Epidermal melanocyte (primary cell): ENCODE data around the gene IL34.
A peak's percentile ranks its signal among the peaks of the same experiment; 100 is the strongest.

Experiments
- DNase-seq: peaks from one replicate; pipeline ENCODE4 v3.0.0; 2011; ENCODE audit warnings: low spot score; ENCODE audit not compliant: insufficient read length

Gene IL34

DNA sequence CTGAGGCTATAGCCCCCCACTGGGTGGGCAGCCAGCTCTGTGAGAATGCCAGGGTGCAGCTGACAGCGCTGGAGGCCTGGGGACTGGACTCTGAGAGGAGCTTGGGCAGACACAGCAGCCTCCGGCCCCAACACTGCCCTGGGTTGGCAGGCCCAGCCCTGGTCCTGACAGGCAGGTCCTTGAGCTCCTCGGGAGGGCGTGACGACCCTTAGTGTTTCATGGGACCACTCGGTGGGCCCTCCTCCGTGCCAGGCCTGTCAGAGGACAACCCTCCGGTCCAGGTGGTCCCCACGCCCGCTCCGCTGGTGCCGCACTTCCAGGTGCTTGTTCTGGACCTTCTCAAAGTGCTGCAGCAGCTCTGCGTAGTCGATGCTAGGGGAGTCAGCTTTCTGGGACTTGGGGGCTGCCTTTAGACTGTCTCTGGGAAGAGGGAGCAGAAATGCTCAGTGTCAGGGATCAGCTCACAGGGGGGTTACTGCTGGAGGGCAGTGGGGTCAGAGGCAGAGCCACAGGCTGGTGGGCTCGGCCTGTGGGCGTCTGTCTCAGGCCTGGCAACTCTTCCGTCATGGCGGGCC lies 41.4 kb downstream of the IL34 start:
- DNase-seq = no peak

DNA sequence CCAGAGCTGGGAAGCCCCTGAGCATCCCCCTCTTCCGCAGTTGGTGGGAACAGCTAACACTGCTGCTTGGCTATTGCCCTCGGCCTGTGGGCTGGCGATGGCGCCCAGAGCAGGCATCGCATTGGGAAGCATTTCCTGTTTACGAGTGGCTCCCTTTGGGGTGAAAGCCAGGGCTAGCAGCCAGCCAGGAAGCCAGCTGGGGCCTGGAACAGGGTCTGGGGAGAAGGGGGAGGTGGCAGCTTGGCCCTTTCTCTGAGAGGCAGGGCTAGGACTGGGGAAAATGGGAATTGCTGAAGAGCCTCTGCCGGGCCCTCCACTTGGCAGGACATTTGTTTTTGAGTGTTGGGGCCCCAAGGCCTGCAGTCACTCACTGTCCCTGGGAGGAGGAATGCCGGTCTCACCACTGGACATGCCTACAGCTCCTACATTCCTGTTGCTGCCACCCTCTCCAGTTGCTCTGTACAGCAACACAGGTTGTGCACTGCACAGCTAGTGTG lies 41.9 kb downstream of the IL34 start:
- DNase-seq = peak; percentile 78

DNA sequence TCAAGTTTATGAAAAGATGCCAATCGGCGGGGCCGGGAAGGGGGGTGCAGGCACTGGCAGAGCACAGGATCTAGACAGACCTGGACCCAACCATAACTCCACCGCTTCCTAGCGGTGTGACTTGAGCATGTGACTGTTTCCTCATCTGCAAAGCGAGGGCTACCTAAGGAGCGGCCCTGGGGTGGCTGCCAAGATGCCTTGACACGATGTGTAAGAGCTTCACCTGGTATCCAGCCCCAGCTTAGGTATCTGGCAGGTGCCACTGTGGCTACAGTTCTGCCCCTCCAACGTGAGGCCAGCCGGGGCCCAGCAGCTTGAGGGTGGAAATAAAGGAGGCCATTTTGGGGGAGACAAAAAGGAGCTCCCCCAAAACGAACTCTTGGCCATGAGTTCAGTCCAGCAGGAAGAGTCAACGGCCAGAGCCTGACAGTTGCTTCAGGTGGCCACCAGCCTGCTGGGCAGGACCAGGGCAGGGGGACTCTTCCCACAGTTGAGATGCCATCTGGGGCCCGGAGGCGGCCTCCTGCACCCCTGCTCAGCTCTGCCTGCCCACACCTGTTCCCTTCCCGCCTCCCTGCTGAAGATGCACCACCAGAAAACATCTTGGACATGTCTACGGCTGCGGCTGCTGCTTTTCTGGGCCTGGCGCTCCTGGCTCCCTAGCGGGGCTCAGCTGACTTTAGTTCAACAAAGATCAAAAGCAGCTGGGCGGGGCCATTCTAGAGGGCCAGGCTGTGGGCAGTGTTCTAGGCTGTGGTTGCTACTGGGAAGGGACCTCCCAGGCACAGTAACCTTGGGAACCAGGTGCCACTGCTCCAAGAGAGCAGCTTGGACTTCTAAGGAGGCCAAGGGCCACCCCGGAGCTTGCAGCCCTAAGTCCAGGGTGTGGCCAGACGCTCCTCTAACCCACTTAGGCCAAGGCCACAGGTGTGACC lies 42.9 kb downstream of the IL34 start:
- no peak for DNase-seq

DNA sequence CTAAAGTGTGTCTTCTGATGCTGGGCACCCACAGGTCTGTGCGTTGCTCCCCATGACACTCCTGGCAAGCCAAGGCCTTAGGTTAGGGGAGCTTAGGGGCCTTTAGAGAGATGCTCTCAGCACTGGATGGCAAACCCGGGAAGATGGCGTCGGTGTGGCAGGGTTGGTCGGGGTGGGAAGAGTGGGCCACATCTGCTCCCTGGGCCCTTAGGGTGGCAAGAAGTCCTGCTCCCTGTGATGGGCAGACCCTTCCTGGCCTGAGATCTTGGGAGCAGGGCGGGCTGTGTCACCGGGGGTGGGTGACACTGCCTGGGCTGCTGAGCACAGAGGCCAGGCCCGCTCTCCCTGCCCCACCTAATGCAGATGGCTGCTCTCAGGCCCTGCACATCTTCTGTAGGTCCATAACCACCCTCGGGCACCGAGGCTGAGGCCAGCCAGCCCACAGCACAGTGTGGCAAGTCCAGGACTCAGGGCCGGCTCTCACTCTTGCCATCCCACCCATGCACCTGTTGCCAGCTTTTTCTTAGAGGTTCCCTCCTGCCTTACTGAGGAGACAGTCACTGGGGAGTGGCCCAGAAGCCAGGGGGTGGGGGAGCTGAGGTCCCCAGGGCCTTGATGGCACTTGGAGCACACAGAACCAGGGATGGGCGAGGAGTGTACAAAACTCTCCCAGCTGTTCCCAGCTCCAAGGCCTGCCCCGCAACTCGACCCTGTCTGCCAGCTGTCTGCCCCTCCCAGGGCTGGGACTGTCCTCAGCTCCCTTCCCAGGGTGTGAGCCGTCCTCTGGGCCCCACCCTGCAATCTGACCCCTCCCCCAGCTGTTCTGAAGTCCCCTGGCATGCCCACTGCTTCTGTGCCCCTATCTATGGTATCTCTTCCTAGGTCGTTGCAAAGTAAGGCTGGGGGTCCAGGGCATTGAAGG lies 43.9 kb downstream of the IL34 start:
- no peak for DNase-seq

DNA sequence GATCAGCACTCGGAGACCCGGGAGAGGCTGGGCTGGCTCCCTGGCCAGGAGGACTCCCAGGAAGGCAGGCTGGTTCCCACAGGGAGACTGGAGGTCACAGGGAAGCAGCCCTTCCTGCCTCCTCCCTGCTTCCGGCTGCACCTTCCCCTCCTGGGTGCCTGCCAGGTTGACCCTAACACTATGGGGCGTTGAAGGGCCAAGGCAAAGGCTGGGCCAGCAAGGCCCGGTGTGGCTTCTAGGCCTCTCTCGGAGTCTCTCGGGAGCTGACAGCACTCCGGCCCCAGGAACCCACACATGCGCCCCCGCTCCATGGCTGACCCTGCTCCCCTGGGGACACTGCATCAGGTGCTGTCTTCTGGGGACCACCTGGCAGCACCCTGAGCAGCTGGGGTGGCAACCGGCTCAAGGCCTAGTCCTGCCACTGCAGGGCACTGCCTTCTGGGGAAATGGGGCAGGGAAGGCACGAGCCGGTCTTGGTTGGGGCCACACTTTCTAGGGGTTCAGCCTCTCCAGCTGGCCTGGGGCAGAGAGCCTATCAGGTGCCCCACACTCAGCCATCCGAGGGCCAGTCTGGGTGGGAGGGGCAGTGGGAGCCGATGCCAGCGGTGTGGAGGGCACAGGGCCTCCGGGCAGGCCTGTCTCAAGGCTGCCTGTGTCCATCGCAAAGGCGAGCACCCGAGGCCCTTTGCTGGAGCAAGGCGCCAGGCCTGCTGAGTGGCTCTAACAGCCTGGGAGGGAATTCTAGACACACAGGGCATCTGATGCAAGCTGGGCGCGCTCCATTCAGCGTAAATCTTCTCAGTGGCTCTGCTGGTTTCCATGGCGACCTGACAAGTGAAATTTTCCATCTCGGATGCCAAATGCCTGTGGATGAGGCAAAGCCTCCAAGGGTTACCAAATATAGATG lies 45.1 kb downstream of the IL34 start:
- peak; percentile 97 for DNase-seq

DNA sequence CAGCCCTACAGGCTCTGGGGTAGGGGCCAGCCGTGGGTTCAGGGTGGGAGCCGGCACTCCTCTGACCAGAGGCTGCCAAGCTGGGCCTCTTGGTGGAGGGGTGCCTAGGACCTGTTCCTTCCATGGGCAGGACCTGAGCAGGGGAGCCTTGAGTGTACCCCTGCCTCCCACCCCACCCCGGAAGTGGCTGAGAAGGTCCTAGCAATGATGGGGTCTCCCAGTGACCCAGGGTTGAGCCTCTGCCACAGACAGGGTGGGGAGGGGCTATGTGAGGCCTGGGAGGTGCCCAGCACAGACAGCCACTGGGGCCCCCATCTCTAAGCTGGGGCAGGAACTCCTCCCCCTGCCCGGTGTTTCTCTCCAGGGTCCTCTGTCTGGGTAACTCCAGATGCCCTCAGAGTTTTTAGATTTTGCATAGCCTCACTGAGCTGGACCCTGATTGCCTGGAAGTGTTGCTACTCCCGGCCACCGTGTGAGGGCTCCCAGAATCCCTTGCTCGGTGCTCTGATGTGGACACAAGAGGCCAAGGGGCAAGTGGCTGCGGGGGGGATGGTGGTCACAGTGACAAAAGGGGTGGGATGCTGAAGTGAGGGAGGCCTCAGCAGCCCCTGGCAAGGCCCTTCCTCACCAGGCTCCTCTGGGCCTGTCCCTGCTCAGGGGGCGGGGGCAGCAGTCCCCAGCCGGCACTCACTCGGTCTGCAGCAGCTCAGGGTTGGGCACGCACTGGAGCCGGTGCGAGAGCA lies 45.9 kb downstream of the IL34 start:
- DNase-seq = no peak

DNA sequence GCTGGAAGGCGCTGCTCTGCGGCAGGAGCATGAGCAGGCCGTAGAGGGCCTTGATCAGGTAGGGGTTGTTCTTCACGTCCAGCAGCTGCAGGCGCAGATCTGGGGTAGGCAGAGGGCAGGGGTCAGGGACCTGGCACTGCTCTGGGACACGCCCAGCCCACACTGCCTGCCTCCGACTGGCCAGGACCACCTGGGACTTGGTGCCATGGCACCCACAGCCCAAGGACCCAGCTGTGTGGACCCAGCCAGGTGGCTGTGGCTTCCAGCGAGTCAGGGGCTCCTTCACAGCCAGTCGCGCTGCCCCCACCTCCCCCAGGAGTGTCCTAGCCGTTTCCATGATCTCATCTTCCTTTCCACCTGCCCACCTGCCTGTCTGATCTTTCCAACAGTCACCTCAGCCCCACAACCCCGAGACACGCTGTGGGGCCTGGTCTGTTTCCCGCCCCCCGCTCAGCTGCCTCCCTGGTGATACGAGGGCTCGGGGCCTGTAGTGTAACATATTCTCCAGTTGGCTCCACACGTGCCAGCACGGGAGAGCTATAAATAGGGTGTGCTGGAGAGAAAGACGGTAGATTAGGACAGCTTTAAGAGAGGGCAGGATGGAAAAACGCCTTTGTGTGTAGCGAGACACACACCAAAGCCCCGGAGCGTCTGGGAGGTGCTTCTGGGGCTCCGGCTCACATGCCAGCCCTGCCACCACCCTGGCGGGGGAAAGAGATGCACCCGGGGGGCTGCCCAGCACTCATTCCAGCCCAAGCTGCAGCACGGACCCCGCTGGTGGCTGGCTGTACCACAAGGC lies 46.7 kb downstream of the IL34 start:
- no peak for DNase-seq

DNA sequence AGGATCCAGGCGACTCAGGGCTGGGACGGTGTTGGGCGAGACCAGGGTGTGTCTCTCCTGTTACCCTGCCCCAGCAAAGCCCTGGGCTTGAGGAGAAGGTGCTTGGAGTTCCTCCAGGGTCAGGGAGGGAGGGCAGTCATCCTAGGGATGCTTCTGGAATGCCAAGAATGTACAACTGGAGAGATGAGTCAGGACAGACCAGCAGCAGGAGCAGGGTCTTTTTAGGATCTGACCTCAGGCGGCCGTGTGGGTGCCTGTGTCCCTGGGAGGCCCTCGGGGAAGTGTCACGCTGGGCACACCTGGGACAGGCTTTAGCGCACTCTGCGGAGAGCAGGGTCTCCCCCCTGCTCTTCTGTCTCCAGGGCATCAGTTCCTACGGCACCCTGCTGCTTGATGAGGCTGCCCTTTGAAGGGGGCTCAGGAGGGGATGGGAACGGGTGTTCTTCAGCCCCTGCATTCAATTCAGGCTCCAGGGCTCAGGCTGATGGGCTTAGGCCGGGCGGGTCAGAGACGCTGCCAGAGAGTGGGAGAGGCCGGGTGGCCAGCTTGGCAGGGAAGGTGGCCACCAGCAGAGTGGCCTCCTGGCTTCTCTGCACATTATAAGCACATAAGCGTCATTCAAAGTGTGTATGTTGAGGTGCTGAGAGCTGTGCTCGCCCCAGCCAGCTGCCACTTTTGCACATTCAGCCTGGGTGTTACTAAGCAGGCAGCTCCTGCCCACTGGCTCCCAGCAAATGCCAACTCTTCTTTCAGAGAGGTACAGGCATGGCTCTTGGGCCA lies 47.9 kb downstream of the IL34 start:
- DNase-seq = peak; percentile 72

DNA sequence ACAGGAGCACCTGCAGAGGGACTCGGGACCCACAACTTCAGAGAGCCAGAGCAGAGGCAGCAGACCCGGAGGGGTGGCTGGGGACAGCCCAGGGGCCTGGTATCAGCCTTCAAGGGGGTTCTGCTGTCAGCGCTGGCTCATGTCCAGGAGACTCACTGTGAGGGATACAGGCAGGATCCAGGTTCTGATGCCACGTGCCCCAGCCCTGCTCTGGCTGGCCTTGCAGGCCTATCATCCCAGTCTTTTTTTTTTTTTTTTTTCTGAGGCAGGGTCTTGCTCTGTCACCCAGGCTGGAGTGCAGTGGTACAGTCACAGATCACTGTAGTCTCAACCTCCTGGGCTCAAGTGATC lies 48.5 kb downstream of the IL34 start:
- no peak for DNase-seq

DNA sequence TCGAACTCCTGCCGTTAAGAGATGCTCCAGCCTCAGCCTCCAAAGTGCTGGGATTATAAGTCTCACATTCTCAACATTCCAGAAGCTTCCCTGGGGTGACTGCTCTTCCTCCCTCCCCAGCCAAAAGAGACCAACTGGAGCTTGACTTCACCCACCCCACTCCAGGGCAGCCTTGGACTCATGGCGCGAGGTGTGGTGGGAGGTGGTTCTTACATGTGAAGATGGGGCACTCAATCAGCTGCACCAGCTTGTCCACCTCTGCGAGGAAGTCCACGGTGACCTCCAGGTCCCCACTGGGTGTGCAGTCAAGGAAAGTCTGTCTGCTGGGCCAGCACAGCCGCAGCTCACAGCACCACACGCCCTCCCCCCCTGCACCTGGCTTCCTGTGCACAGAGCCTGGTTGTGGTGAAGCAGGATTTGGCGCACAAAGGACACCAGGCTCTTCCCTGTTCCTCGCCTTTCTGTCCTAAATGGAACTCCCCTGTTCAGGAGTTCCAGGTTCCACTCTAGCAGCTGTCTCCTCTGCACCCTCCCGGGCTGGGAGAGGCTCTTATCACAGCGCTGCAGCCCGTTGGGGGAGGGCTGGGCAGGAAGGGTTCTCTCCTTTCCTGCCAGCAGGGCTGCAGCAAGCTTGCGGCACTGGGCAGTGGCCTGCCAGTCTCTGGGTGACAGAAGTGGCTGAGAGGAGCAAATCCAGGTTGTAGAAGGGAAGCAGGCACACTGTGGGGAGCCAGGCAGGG lies 49.1 kb downstream of the IL34 start:
- DNase-seq = no peak

DNA sequence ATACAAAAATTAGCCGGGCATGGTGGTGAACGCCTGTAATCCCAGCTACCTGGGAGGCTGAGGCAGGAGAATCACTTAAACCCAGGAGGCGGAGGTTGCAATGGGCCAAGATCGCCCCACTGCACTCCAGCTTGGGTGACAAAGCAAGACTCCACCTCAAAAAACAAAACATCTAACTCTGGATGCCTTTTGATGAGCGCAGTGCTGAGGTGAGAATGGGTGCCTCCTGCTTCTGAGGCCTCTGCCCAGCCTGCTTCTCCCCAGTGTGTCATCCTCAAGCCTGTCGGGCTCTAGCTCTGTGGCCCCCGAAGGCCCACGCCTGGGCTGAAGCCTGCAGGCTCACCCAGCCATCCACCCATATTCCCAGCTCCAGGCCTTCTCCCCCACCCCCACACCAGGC lies 50.0 kb downstream of the IL34 start:
- DNase-seq = no peak

DNA sequence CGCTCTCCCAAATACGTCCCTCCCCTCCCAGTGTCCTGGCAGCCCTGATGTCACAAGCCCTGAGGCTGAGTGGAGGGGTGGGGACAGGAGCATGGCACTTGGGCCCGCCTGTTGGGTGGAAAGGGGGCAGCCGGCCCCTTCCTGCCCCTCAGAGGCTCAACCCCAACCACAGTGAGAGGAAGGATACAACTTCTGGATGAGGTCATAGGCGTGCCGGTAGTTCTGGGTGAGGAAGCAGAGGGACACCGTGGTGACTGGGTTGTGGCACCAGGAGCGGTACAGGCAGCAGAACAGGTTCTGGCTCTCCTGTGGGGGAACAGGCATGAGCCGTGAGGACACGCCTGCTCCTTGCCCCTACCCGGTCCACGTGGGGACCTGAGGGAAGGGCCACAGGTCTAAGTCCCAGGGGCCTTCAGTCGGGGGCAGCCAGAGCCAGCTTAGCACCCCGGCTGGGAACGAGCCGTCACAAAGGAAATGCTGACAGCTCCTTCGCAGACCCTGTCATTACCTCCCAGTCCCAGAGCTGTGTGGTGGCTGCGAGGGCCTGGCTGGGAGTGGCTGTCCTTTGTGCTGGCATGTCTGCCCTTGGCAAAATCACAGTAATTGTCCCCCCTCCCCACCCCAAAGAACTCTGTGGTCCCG lies 50.7 kb downstream of the IL34 start:
- no peak for DNase-seq

DNA sequence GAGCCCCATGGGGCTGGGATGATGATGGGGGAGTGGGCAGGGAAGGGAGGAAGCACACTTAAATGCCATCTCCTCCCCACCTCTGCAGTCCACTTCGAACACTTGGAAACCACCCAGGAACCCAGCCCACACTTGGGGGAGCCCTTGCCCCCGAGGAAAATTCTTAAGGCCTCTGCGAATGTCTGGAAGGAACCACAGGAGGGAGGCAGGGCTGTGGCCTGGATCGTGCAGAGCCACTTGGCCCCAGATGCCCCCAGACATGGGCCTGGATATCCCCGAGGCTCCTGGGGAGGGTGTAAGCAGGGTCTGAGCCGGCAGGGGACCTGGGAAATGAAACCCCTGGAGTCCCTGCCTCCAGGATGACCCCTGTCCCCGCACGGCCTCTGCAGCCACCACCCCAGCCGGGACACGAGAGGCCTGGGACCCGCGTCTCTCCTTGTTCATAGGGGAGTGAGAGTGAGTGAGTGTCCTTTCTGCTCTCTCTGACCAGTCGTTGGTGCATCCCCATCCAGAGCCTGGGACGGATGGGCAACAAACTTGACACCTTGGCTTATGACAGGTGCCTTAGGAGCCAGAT lies 51.3 kb downstream of the IL34 start:
- no peak for DNase-seq

DNA sequence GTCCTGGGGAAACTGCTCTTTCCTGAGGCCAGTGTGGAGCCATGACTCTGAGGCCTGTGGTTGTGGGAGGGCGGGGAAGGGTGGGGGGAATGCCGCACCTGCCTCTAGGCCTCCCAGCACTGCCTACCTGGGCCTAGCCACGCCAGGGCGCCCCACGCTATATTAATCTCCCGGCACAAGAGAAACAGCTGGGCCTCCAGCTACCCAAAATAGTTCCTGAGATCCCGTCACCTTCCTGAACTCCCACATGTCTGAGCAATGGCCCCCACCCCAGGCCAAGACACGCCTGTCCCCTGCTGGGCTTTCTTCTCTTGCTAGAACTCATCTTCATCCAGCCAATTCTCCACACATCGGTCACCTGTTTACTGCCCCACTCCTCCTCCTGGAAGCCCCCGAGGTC lies 52.5 kb downstream of the IL34 start:
- no peak for DNase-seq

DNA sequence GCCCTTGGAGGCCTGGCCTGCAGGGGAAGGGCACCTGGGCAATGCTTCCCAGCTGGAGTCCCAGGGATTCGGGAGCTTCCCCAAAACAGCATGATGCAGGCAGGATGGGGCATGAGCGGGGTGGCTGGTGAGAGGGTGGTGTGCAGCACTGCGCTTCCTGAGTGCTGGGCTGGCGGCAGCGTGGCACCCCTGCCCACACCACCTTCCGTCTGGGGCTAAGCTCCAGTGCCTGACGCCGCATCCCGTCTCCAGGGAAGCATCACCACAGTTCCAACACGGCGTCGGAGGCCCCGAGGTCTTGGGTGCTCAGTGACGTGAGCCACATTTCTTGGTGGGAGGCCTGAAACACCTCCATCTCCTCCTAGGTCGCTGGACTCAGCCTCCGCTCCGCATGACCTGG lies 53.3 kb downstream of the IL34 start:
- no peak for DNase-seq

DNA sequence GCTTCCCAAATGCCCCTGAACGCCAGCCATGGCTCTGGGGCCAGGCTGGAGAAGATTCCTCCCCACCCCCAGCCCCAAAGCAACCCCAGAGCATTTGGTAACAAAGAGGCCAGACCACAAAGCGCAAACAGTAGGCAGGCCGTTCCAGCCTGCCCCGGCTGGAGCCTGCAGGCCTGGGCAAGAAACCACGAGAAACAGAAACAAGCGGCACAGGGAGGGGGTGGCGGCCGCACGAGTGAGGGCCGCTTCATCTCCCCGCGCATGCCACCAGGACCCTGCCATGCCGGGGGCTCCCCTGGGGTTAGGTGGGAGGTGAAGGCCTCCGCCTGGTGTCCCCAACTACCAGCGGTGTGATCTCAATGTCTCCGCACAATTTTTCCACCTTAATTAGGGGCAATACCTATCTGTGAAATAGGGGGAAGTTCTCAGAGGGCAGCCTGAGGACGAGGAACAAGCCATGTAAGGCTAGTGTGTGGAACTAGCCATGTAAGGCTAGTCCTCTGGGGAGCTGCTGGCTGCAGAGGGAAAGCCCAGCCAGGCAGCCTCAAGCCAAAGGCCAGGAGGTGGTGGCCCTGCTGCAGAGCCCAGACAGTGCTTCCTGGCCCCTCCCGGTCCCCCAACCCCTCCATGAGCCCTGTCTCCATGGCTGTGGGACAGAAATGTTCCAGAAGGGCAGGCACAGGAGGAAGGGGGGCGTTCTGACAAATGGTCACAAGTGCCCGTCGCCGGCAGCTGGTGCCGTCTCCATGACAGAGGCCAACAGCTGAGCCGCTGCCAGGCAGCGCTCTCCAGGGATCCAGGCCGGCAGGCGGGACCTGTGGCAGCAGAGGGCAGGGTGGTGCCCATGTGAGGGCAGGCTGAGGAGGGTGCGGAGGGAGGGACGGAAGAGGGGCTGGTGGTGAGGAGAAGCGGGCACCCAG lies 54.0 kb downstream of the IL34 start:
- DNase-seq = no peak
